Measurements from ENCODE around the gene PSORS1C2. TPM values are rescaled to one million over a fixed set of nuclear protein-coding genes. Genes with fewer than 3 reads are reported as not detected.

The PSORS1C2 gene
- total and polyA plus RNA-seq, 8 donors = 0.14 to 0.17 TPM; not detected in 6

DNA sequence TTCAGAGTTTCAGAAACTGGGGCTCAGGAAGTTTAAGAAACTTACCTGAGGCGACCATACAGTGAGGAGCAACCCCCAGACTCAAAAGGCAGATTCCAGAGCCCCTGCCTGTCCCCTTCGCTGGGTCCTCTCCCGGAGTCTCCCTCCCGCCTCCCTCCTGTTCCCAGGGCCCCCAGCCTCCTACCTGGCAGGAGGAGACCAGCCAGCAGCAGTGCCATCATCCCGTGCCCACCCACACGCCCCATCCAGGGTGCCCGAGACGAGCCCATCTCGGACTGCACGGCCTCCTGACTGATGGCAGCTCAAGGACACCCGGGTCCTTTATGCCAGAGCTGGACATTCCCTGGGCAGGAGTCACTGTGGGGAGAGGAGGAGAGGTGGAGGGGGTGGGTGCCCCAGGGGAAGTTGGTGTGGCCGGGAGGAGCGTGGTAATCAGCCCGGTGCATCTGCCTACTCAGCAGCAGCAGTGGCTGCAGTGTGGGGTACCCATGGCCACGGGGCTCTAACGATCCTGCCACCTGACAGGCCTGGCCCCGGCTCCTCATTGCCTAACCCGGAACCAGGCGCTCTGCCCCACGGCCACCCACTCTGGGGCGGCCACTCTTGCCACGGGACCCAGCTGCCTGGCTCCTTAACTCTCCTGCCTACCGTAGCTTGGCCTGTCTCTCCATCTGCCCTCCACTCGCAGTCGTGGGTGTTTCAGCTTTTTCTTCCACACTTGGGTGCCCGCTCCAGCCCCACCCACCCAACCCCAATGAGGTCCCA is 18.5 kb downstream of the PSORS1C2 start, which contains the start of gene CDSN:
TSS of gene CDSN (minus strand) at position 296 of the 765 bp plus-strand sequence. CDS start at position 269, 27 bp downstream.
- TF ChIP-seq, protein P1, sequence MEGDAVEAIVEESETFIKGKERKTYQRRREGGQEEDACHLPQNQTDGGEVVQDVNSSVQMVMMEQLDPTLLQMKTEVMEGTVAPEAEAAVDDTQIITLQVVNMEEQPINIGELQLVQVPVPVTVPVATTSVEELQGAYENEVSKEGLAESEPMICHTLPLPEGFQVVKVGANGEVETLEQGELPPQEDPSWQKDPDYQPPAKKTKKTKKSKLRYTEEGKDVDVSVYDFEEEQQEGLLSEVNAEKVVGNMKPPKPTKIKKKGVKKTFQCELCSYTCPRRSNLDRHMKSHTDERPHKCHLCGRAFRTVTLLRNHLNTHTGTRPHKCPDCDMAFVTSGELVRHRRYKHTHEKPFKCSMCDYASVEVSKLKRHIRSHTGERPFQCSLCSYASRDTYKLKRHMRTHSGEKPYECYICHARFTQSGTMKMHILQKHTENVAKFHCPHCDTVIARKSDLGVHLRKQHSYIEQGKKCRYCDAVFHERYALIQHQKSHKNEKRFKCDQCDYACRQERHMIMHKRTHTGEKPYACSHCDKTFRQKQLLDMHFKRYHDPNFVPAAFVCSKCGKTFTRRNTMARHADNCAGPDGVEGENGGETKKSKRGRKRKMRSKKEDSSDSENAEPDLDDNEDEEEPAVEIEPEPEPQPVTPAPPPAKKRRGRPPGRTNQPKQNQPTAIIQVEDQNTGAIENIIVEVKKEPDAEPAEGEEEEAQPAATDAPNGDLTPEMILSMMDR (IDR thresholded peaks at IDR 0.05) = no peak
- no peaks in the 10 kb centered on the region for H3K27me3 ChIP-seq
- ATAC-seq (no peak), DNase-seq (peak in 1 of 4 donors; percentile 78)
- H3K4me3 ChIP-seq = no peak within 1 kb of the TSS
- H3K4me1 ChIP-seq = peaks cover under 1 to 34% of the 10 kb centered on the region in 2 donors
- no peaks in the 10 kb centered on the region for H3K36me3 ChIP-seq
- H3K27ac ChIP-seq = no peak within 1 kb of the TSS
- no peaks in the 10 kb centered on the region for H3K9me3 ChIP-seq
- intact Hi-C loops (cut with DNase I) = no loop called here

DNA sequence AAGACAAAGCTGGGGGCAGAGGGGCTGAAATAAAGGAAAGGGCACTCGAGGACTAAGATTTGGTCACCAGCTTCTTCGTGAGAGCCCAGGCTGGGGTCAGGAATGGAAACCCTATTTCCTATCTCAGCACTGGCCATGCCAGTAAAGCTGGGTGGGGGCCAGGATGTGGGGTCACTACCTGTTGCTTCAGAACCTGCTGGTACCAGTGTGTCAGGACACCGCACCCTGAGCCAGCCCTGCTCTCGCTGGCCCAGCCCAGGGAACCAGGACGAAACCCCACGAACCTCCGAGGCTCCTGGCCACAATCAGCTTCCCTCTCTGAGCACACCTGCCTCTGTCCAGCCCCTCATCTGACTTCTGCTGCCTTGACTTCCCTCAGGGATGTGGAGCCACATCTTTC is 20.7 kb downstream of the PSORS1C2 start:
- Histone ChIP-seq H3K27me3 (no peaks in the 10 kb centered on the region), H3K4me1 (peaks cover 11 to 38% of the 10 kb centered on the region in 2 donors), H3K9me3 (no peaks in the 10 kb centered on the region), H3K27ac (no peak overlapping the region), H3K36me3 (no peaks in the 10 kb centered on the region), H3K4me3 (no peak overlapping the region)
- DNase-seq (no peak), ATAC-seq (no peak)
- intact Hi-C loops (cut with DNase I) = no loop called here
- TF ChIP-seq, protein P1 (IDR thresholded peaks at IDR 0.05) = no peak

DNA sequence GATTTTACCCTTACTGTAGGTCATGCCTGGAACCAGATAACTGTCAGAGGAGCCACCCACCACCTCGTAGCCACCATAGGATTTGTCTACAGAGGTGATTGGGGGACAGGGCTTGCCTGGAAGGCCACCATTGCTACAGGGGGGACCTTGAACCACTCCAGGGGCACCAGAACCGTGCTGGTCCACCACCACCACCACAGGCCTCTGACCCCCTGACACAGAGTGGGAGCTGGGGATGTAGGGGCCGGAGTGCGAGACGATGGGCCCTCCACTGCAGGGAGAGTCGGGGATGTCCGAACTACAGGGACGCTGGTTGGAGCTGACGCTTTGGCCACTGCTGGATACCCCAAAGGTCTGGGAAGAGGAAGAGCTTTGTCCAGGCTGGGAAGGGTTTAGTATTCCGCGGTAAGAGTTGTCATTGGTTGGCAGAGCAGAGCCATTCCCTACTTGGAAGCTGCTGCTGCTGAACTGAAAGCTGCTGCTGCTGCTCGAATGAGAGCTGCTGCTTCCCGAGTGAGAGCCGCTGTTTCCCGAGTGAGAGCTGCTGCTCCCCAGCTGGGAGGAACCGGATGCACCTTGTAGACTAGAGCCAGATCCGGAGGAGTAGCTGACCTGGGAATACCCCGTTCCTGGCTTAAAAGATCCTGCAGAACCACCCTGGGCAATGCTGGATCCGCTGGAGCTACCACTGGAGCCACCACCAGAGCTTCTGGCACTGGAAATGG is 22.0 kb downstream of the PSORS1C2 start:
- ATAC-seq = no peak
- no peak for DNase-seq
- Histone ChIP-seq H3K9me3 (no peaks in the 10 kb centered on the region), H3K27ac (no peak overlapping the region), H3K4me3 (no peak overlapping the region), H3K4me1 (peaks cover 11 to 25% of the 10 kb centered on the region in 2 donors), H3K27me3 (no peaks in the 10 kb centered on the region), H3K36me3 (no peaks in the 10 kb centered on the region)
- intact Hi-C loops (cut with DNase I) = no loop called here
- TF ChIP-seq, protein P1 (IDR thresholded peaks at IDR 0.05) = no peak

DNA sequence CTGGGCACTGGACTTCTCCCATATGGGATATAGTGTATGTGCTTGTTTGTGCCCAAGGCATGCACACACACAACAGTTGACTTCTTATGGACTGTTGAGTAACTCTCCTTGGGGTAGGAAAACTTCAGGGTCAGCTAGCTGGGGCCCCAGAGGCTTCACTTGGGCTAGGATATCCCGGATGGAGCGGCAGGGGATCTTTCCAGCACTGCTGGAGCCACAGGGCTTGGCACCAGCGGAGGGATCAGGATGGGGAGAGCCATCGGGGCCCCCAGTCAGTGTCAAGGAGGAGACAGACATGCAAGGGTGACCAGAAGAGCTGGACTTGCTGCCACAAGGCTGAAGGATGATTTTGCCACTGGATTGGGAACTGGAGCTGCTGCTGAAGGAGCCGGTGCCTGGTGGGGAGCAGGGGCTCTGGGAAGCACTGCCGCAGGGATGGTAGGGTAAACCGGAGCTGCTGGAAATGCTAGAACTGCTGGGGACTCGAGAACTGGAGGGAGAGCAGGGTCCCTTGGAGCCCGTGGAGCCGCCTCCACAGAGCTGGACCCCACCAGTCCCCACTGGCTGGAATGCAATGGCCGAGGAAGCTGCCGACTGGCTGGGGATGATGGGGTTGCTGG is 22.8 kb downstream of the PSORS1C2 start:
- DNase-seq (no peak), ATAC-seq (no peak)
- Histone ChIP-seq H3K27ac (no peak overlapping the region), H3K4me3 (no peak overlapping the region), H3K9me3 (no peaks in the 10 kb centered on the region), H3K36me3 (no peaks in the 10 kb centered on the region), H3K27me3 (no peaks in the 10 kb centered on the region), H3K4me1 (peaks cover 11 to 22% of the 10 kb centered on the region in 2 donors)
- TF ChIP-seq, protein P1 (IDR thresholded peaks at IDR 0.05) = no peak
- intact Hi-C loops (cut with DNase I) = no loop called here
